ENCODE results near the gene KCNT1. TPM values are rescaled to one million over a fixed set of nuclear protein-coding genes. Genes with fewer than 3 reads are reported as not detected.

The KCNT1 gene
- total and polyA plus RNA-seq, 10 of the 15 experiments (the other 5 are each of a cell fraction or from before 2014, with no cell fraction given): not detected

DNA sequence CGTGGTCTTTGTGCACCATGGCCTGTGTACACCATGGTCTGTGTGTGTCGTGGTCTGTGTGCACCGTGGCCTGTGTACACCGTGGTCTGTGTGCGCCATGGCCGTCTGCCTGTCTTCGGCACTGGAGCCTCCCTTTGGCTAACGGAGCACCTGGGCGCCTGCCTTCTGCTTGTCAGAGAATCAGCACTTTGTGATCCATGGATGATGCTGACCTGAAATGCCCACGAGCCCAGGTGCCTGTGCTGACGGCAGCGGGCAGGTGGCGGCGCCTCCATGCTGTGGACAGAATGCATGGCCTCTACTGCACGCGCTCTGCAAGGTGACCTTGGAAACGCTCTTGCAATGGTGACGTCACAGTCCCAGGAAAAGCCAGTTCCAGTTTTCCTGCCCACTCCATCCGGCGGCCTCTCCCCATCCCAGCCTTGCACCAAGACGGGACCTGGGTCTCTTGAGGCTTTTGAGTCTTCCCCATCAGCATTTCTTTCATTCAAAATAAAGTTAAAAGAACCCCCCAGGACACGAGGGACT lies 24.3 kb upstream of the KCNT1 start:
- Histone ChIP-seq H3K36me3 (ENCODE audit: control insufficient read depth in 2 of 2, insufficient read depth in 2 of 2, low read length in 1 of 2) (no peaks in the 10 kb centered on the region), H3K27me3 (replicated peaks in 1 of 2; ENCODE audit: control insufficient read depth in 2 of 2, insufficient read depth in 2 of 2, low read length in 1 of 2) (no peaks in the 10 kb centered on the region), H3K4me1 (ENCODE audit: control insufficient read depth, insufficient read depth, low read length) (no peaks in the 10 kb centered on the region), H2AFZ (ENCODE audit: control insufficient read depth, low read depth, low read length) (no peak overlapping the region), H3K27ac (ENCODE audit: control insufficient read depth, insufficient read depth) (no peak overlapping the region), H3K79me2 (ENCODE audit: control insufficient read depth, insufficient read depth, low read length) (no peaks in the 10 kb centered on the region), H3K9ac (ENCODE audit: control insufficient read depth, insufficient read depth, low read length) (no peak overlapping the region), H4K20me1 (ENCODE audit: control insufficient read depth, insufficient read depth) (no peaks in the 10 kb centered on the region), H3K4me3 (no peak overlapping the region), H3K4me2 (ENCODE audit: control insufficient read depth, insufficient read depth) (no peak overlapping the region), H3K9me3 (replicated peaks; ENCODE audit: control insufficient read depth, insufficient read depth, low read length) (no peaks in the 10 kb centered on the region)
- no peak for FAIRE-seq
- no peak for ATAC-seq
- no peak for TF ChIP-seq BCLAF1 (IDR thresholded peaks at IDR 0.05)
- no peak for TF ChIP-seq PBX3 (IDR thresholded peaks at IDR 0.05; ENCODE audit: insufficient replicate concordance, low read depth, low read length)
- TF ChIP-seq CREB1 (IDR thresholded peaks at IDR 0.05; ENCODE audit: low read depth): no peak
- WGBS (ENCODE audit: insufficient coverage, insufficient replicate concordance, low lambda C conversion rate, missing lambda C conversion rate): 69% methylated on average over 22 of the region's 22 CpGs
- SMC1A ChIA-PET (ENCODE audit: uncharacterized antibody, unreplicated experiment): no interaction called here
- in situ Hi-C loops (cut with MboI): no loop called here
- intact Hi-C loops (cut with micrococcal nuclease; ENCODE audit: unreplicated experiment): no loop called here
- RAD21 ChIA-PET (ENCODE audit: unreplicated experiment): no interaction called here
- CTCF ChIA-PET: no interaction called here
- DNase-seq (ENCODE audit: low read depth, low spot score): no peak
- no TSS peak for BruUV-seq (replicated peaks)
- POLR2A ChIA-PET: no interaction called here

Measured in GM12878 (cell line).